Stimulated activated naive B cell treated with anti-CD40 and anti-IgM and Interleukin-4, amounts not matched to agents 10 μg/mL and 1 μg/mL and 100 μg/mL, for 72 hours (primary cell): ENCODE measurements around the gene TNP1.

Experiments used
- ATAC-seq, 2 donors: fragments of 150-1000 bp; cut with Tn5 transposase; replicated peaks; 2 replicates each; pipeline ENCODE4 v1.10.0; 2021; ENCODE audit warnings: moderate library complexity in 1 of 2
- DNase-seq: peaks from one replicate; pipeline ENCODE4 v3.0.0; 2021
- H3K27ac Mint-ChIP-seq: one replicate; pipeline ENCODE4 v1.8.0; 2022; ENCODE audit warnings: mild to moderate bottlenecking, mixed read lengths
- H3K27me3 Mint-ChIP-seq, 2 donors: one replicate each; pipeline ENCODE4 v1.8.0; 2022; ENCODE audit warnings: mixed read lengths in 2 of 2
- H3K36me3 Mint-ChIP-seq, 2 donors: one replicate each; pipeline ENCODE4 v1.8.0; 2022; ENCODE audit warnings: mixed read lengths in 2 of 2, mild to moderate bottlenecking in 1 of 2
- H3K4me1 Mint-ChIP-seq, 2 donors: one replicate each; pipeline ENCODE4 v1.8.0; 2022; ENCODE audit warnings: mixed read lengths in 2 of 2, mild to moderate bottlenecking in 1 of 2
- H3K4me3 Mint-ChIP-seq, 2 donors: one replicate each; pipeline ENCODE4 v1.8.0; 2022; ENCODE audit warnings: mild to moderate bottlenecking in 2 of 2, mixed read lengths in 2 of 2, moderate library complexity in 1 of 2
- H3K9me3 Mint-ChIP-seq, 2 donors: one replicate each; pipeline ENCODE4 v1.8.0; 2022; ENCODE audit warnings: mixed read lengths in 2 of 2, mild to moderate bottlenecking in 1 of 2

The TNP1 gene

GRCh38 chr2:216865658-216866057 lies 5.8 kb upstream of the TNP1 start:
- H3K9me3 Mint-ChIP-seq: no peaks in the 10 kb centered on the region
- no peak overlapping the region for H3K27ac Mint-ChIP-seq

GRCh38 chr2:216863946-216864345 lies 4.1 kb upstream of the TNP1 start:
- Mint-ChIP-seq H3K9me3 (no peaks in the 10 kb centered on the region), H3K27ac (no peak overlapping the region), H3K27me3 (peaks cover 0 to 7% of the 10 kb centered on the region in 2 donors), H3K36me3 (no peaks in the 10 kb centered on the region), H3K4me3 (no peak overlapping the region), H3K4me1 (no peaks in the 10 kb centered on the region)
- DNase-seq (no peak), ATAC-seq (no peak)

More at GRCh38 chr2:216865658-216866057, 5.8 kb upstream of the TNP1 start:
- Mint-ChIP-seq H3K4me1 (no peaks in the 10 kb centered on the region), H3K27me3 (peaks cover 0 to 8% of the 10 kb centered on the region in 2 donors), H3K4me3 (no peak overlapping the region), H3K36me3 (no peaks in the 10 kb centered on the region)
- ATAC-seq (no peak), DNase-seq (no peak)

- Mint-ChIP-seq H3K4me1 (peaks cover 5 to 11% of the 10 kb centered on the region in 2 donors), H3K27me3 (peaks cover 0 to 7% of the 10 kb centered on the region in 2 donors), H3K4me3 (no peak overlapping the region), H3K36me3 (no peaks in the 10 kb centered on the region), H3K27ac (no peak overlapping the region), H3K9me3 (peaks cover 0 to 1% of the 10 kb centered on the region in 2 donors)
- ATAC-seq (no peak), DNase-seq (no peak)
Observed at GRCh38 chr2:216862628-216863398, 2.9 kb upstream of the TNP1 start.

GRCh38 chr2:216860426-216861137 lies 718 bp upstream of the TNP1 start:
- peaks cover 0 to 7% of the 10 kb centered on the region in 2 donors for H3K27me3 Mint-ChIP-seq
- no peak for ATAC-seq
- H3K27ac Mint-ChIP-seq: no peak overlapping the region
- peaks cover 0 to 1% of the 10 kb centered on the region in 2 donors for H3K9me3 Mint-ChIP-seq
- no peak for DNase-seq
- no peaks in the 10 kb centered on the region for H3K36me3 Mint-ChIP-seq
- H3K4me1 Mint-ChIP-seq: peaks cover 7 to 12% of the 10 kb centered on the region in 2 donors
- no peak overlapping the region for H3K4me3 Mint-ChIP-seq

GRCh38 chr2:216858312-216858711 lies 1.6 kb downstream of the TNP1 start:
- Mint-ChIP-seq H3K27me3 (peaks cover 0 to 10% of the 10 kb centered on the region in 2 donors), H3K4me1 (peaks cover 7 to 12% of the 10 kb centered on the region in 2 donors), H3K4me3 (no peak overlapping the region), H3K9me3 (peaks cover 0 to 1% of the 10 kb centered on the region in 2 donors), H3K27ac (no peak overlapping the region), H3K36me3 (no peaks in the 10 kb centered on the region)
- DNase-seq (peak; percentile 6), ATAC-seq (peak; percentile 60 to 69)

GRCh38 chr2:216857131-216857550 lies 2.7 kb downstream of the TNP1 start:
- peak; percentile 62 for ATAC-seq
- H3K36me3 Mint-ChIP-seq: no peaks in the 10 kb centered on the region
- no peak overlapping the region for H3K27ac Mint-ChIP-seq
- H3K27me3 Mint-ChIP-seq: peaks cover 0 to 10% of the 10 kb centered on the region in 2 donors
- peaks cover 0 to 1% of the 10 kb centered on the region in 2 donors for H3K9me3 Mint-ChIP-seq
- H3K4me3 Mint-ChIP-seq: no peak overlapping the region
- peaks cover 7 to 12% of the 10 kb centered on the region in 2 donors for H3K4me1 Mint-ChIP-seq
- DNase-seq: no peak

GRCh38 chr2:216856406-216857065 lies 3.3 kb downstream of the TNP1 start:
- Mint-ChIP-seq H3K4me1 (peaks cover 7 to 12% of the 10 kb centered on the region in 2 donors), H3K27me3 (peaks cover 0 to 7% of the 10 kb centered on the region in 2 donors), H3K9me3 (peaks cover 0 to 1% of the 10 kb centered on the region in 2 donors), H3K36me3 (no peaks in the 10 kb centered on the region), H3K27ac (no peak overlapping the region), H3K4me3 (no peak overlapping the region)
- ATAC-seq (no peak), DNase-seq (no peak)

- Mint-ChIP-seq H3K9me3 (peaks cover 0 to 1% of the 10 kb centered on the region in 2 donors), H3K27ac (no peak overlapping the region), H3K27me3 (peaks cover 0 to 7% of the 10 kb centered on the region in 2 donors), H3K4me1 (peaks cover 7 to 12% of the 10 kb centered on the region in 2 donors), H3K36me3 (no peaks in the 10 kb centered on the region), H3K4me3 (no peak overlapping the region)
- ATAC-seq: no peak
- DNase-seq: no peak
Observed at GRCh38 chr2:216855605-216856004, 4.3 kb downstream of the TNP1 start.

- Mint-ChIP-seq H3K27me3 (peaks cover 3 to 10% of the 10 kb centered on the region in 2 donors), H3K9me3 (peaks cover 0 to 1% of the 10 kb centered on the region in 2 donors), H3K4me3 (no peak overlapping the region), H3K27ac (no peak overlapping the region), H3K4me1 (peaks cover 7 to 12% of the 10 kb centered on the region in 2 donors), H3K36me3 (no peaks in the 10 kb centered on the region)
- DNase-seq (no peak), ATAC-seq (no peak)
Observed at GRCh38 chr2:216855079-216855478, 4.8 kb downstream of the TNP1 start.

GRCh38 chr2:216851486-216852090 lies 8.3 kb downstream of the TNP1 start:
- DNase-seq: no peak
- H3K9me3 Mint-ChIP-seq: no peaks in the 10 kb centered on the region
- no peaks in the 10 kb centered on the region for H3K4me1 Mint-ChIP-seq
- H3K27me3 Mint-ChIP-seq: peaks cover 8 to 11% of the 10 kb centered on the region in 2 donors
- H3K4me3 Mint-ChIP-seq: no peak overlapping the region
- H3K36me3 Mint-ChIP-seq: no peaks in the 10 kb centered on the region
- no peak overlapping the region for H3K27ac Mint-ChIP-seq
- ATAC-seq: no peak

- Mint-ChIP-seq H3K4me3 (no peak overlapping the region), H3K27ac (no peak overlapping the region), H3K4me1 (no peaks in the 10 kb centered on the region), H3K27me3 (peaks cover 8 to 11% of the 10 kb centered on the region in 2 donors), H3K9me3 (no peaks in the 10 kb centered on the region), H3K36me3 (no peaks in the 10 kb centered on the region)
- ATAC-seq (no peak), DNase-seq (no peak)
Observed at GRCh38 chr2:216850665-216851322, 9.1 kb downstream of the TNP1 start.

GRCh38 chr2:216849987-216850386 lies 9.9 kb downstream of the TNP1 start:
- ATAC-seq (no peak), DNase-seq (no peak)
- H3K36me3 Mint-ChIP-seq: no peaks in the 10 kb centered on the region
- H3K4me3 Mint-ChIP-seq: no peak overlapping the region
- no peaks in the 10 kb centered on the region for H3K4me1 Mint-ChIP-seq
- H3K9me3 Mint-ChIP-seq: no peaks in the 10 kb centered on the region
- H3K27me3 Mint-ChIP-seq: peaks cover 8 to 11% of the 10 kb centered on the region in 2 donors
- H3K27ac Mint-ChIP-seq: no peak overlapping the region

GRCh38 chr2:216845426-216845825 lies 14.4 kb downstream of the TNP1 start:
- ATAC-seq (no peak), DNase-seq (no peak)
- Mint-ChIP-seq H3K27me3 (peaks cover 5 to 17% of the 10 kb centered on the region in 2 donors), H3K27ac (no peak overlapping the region), H3K9me3 (peaks cover 0 to 1% of the 10 kb centered on the region in 2 donors), H3K36me3 (no peaks in the 10 kb centered on the region), H3K4me3 (no peak overlapping the region), H3K4me1 (no peaks in the 10 kb centered on the region)
